Effector CD4-positive, alpha-beta T cell (primary cell): Measurements from ENCODE around the gene ACACB.
A peak's percentile ranks its signal among the peaks of the same experiment; 100 is the strongest.

Experiments used
- DNase-seq: peaks from one replicate; pipeline ENCODE4 v3.0.0-alpha.2; 2020
- total RNA-seq: gene quantifications from one replicate; lab custom pipeline; 2026; lab: John Stamatoyannopoulos, UW

ACACB gene
- 41.7 reads per million, percentile 64 among the genes with 10 or more reads in this experiment for total RNA-seq

DNA sequence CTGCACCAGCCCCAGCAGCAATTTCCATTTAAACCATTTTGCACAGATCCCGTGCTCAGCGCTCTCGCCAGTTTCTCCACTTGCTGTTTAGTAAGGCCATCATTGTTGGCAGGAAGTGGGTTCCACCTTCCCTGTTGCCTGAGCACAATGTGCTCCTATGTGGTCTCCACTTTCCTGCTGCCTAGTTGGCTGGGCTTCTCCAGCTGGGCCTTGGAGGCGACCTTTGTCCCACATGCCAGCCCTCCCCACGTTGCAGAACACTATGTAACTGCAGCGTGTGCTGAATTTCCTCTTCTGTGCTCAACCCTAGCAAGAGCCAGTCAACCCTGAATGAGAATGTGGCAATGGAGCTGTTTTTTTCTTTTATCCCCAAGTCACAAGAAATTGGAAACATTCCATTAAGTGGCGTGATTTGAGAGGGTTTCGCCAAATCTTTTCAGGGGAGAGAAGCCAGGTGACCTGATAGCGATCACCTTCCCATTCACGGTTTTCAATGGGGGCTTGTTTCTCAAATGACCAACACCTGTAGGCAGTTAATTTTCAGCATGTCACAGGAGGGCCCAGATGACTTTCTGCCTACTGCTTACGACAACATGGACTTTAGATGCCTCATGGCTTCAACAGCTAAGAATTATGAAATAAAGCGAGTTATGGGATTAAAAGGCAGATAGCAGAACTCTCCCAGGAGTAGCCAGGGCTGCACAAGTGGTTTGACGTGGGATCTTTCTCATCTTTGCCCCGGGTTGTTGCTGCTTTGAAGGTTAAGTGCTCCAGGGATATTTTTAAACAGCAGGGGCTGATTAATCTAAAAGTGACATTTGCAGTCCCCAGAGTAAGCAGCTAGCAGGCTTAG lies at the start of gene ACACB:
Gene ACACB, plus strand, starts transcription at position 830 of the 853 bp plus-strand sequence. CDS start 22,819 bp downstream, outside the sequence.
- no peak for DNase-seq

DNA sequence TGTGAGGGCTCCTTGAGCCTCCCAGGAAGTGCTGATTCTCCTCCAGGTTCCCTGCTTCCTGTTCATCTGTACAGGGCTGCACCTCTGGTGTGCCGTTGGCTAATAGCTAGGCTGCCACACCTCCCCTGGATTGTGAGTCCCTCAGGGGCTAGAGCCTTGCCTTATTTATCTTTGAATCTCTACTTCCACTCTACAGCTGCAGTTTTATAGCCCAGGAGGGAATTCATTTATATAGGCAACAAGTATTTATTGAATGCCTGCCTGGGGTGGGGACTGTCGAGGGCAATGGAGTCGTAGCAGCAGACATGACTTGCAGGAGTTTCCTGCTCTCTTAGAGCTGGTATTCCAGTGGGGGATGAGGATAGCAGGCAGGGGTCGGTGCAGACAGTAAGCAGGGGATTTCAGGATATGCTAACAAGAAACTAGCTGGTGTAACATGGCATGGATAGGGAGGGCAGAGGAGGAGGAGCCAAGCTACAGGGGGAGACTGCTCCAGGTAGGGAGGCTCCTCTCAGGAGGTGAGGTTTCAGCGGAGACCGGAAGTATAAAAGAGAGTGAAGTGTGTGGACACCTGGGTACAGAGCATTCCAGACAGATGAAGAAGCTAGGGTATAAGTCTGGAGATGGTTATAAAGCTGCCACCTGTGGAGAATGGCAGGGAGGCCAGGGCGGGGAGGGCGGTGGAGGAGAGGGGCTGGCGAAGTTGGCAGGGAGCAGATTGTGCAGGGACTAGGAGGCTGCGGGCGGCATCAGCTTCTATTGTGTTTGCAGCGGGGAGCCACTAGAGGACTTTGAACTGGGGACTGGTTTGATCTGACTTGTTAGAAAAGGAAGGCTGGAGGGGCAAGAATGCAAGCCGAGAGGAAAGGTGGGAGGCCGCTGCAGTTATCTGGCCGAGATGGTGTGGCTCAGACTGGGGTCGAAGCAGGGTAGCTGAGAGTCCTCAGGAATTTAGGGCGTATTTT lies 46.8 kb upstream of the ACACB start:
- DNase-seq, result no peak

DNA sequence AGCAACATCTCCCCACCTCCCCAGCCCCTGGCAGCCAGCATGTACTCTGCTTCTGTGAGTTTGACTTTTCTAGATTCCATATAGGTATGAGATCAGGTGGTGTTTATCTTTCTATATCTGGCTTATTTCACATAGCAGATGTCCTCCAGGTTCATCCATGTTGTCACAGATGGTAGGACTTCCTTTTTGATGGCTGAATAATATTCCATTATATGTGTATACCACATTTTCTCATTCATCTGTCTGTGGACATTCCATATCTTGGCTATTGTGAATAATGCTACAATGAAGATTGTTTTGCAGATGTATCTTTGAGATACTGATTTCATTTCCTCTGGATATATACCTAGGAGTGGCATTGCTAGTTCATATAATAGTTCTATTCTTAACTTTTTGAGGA lies 41.5 kb upstream of the ACACB start:
- no peak for DNase-seq

DNA sequence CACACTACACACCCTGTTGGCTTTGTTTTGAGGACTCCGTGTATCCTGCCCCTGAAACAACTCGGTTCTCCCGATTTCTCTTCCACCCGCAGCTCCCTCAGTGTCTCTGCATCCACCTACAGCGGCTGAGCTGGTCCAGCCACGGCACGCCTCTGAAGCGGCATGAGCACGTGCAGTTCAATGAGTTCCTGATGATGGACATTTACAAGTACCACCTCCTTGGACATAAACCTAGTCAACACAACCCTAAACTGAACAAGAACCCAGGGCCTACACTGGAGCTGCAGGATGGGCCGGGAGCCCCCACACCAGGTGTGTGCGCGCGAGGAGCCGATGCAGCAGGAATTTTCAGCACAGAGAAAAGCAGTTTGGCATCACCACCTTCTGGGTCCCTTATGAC lies 33.6 kb upstream of the ACACB start:
- no peak for DNase-seq

DNA sequence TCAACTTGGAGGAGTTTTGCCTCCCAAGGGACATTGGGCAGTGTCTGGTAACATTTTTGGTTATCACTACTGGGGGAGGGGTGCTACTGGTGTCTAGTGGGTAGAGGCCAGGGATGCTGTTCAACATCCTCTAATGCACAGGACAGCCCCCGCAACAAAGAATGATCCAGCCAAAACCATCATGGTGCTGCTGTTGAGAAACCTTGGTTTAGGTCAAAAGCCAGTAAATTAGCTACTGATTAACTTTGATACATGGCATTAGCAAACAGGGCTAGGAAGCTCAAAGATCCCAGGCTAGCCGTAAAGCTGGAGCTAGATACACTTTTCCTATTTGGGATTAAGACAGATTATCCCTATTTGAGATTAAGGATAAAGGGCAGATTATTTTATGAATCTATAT lies 32.0 kb upstream of the ACACB start:
- DNase-seq, result no peak

DNA sequence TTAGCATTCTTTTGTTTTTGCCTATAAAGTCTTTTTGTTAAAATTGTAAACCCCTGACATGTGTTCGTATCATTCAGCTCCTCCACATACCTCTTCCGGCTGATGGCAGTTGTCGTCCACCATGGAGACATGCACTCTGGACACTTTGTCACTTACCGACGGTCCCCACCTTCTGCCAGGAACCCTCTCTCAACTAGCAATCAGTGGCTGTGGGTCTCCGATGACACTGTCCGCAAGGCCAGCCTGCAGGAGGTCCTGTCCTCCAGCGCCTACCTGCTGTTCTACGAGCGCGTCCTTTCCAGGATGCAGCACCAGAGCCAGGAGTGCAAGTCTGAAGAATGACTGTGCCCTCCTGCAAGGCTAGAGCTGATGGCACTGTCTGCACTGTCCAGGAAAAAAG lies 30.8 kb upstream of the ACACB start:
- DNase-seq, result no peak

DNA sequence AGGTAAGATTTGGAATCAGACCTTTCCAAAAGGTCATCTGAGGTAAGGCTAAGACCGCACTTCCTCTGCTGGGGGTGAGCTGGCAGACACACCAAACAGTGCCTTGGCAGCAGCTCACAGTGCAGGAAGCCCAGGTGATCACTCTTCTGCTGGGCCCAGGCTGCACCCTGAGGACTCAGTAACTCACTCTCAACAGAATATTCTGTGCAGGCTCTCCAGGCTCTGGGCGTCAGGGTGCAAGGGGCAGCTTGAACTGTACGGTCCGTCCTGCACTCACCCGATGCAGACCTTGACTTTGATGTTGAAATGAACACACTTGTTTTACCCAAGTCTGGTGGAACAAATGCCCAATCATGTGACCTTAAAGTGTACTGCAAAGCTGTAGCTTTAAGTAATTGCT lies 29.1 kb upstream of the ACACB start:
- no peak for DNase-seq

DNA sequence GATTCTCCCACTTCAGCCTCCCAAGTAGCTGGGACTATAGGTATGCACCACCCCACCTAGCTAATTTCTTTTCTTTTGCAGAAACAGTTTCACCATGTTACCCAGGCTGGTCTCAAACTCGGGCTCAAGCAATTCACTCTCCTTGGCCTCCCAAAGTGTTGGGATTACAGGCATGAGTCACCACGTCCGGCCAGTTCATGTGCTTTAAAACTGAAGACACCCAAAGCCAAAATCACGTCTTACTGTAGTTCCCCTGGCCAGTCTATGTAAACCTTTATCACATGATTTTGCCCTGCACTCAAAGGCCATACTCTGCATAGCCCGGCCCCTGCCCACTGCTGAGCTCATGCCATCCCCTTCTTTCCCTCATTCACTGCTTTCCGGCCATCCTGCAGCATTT lies 27.6 kb upstream of the ACACB start:
- no peak for DNase-seq

DNA sequence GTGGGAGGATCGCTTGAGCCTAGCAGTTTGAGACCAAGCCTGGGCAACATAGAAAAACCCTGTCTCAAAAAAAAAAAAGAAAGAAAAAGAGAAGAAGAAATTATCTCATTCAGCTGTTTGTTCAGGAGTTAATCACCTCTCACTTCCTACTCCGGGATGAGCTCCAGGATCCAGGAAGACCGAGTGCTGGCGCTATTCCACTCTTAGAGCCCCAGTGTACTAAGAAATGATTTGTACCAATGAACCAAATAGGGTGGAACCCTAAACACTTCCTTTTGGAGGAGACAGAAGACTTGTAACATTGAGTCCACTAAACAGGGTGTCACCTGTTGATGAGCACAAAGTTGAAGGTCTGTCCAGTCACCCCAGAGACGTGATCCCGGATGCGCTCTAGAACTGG lies 26.7 kb upstream of the ACACB start:
- no peak for DNase-seq

DNA sequence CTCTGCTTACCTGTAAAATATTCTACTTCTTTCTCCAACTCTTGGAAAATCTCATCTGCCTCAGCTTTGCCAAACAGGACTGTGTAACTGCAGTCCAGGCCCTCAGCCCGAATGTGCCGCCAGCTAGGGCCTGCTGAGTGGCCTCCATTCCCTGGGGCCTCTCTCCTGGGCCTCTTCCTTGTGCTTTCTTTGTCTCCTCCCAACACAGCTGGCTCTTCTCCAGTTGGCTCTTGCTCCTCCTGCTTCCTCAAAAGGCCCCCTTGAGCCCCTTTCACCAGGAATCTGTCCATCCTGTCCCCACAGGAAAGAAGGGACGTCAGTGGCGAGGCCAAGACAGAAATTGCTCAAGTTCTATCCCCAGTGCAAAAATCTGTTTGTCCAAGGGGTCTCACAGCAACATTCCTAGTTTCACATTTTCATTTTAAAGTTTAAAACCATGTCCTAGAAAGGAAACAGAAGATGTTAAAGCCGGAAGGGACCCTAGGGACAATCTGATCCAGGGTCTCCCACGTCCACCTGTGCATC lies 23.8 kb upstream of the ACACB start:
- no peak for DNase-seq

DNA sequence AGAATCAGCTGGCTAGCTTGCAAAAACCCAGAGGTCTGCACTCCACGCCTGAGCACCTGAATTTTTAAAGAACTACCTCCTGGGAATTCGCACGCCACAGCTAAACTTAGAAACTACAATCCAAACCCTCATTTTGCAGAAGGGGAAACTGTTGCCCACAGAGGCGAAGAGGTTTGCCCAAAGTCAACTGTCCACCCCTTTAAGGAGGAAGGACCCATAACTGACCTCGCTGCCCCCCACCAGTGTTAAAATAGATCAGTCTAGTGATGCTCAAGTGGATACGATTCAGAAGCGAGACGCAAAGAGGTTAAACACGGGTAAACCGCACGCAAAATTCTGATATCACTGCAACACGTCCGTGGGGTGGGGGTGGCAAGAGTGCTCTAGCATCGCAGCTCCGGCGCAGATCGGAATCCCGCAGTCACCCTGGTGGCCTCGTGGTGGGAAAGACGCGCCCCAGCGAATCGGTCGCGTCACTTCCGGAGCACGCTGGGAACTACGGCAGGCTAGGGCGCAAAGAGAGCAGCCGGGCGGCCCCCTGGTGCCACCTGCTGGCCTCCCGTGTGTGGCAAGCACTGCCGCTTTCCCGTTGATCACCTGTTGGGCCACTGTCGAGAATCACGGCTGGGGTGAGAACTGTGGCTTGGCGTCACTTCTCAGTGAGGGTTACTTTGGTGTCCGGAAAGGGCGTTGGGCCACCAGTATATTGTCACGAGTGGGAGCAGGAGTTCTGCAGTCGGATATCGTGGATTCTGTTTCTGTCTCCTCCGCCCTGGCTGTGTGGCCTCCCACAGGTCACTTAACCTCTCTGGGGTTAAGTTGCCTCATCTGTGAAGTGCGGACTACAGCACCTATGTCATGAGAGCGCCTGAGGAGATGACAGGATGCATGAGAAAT lies 23.1 kb upstream of the ACACB start, which contains the start of gene ALKBH2:
Gene ALKBH2, minus strand, starts transcription at position 451 of the 897 bp plus-strand sequence. CDS start 686 bp downstream, outside the sequence.
- DNase-seq, result peak; percentile 93

DNA sequence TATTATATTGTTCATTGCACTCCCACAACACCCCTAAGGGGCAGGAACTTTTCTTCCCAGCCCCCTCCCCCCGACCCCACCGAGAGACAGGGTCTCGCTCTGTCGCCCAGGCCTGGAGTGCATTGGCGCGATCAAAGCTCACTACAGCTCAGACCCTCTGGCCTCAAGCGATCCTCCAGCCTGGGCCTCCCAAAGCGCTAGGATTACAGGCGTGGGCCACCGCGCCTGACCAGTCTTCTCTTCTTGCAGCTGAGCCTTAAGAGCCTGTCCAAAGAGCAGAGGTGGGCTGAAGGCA lies 19.3 kb upstream of the ACACB start:
- no peak for DNase-seq

DNA sequence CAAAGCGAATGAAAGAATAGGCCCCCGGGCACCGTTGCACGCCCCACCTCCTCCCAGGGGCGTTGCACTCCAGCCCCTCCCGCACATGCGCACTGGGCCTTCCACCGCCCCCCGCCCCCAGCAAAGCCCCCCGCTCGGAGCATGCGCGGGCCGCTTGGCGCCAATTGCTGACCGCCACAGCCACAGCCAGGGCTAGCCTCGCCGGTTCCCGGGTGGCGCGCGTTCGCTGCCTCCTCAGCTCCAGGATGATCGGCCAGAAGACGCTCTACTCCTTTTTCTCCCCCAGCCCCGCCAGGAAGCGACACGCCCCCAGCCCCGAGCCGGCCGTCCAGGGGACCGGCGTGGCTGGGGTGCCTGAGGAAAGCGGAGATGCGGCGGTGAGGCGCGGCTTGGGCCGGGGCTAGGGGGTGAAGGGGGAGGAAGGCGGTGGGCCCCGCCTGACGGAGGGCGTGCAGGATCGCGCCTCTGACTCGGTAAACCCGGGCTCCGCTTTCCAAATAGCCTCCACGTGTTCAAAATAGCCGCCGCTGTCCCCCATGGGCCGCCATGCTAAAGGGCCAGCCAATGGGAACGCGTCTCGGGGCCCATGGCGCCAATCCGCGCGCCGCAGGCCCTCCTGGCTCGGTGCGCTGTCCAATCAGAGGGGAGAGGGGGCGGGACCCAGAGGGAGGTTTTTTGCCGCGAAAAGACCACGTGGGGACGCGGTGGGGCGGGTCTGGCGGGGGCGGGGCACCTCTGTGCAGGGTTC lies 18.8 kb upstream of the ACACB start, which contains the start of gene UNG:
Gene UNG, plus strand, starts transcription at position 163 of the 748 bp plus-strand sequence. Its CDS starts 83 bp downstream, at position 246.
- DNase-seq, result peak; percentile 97

DNA sequence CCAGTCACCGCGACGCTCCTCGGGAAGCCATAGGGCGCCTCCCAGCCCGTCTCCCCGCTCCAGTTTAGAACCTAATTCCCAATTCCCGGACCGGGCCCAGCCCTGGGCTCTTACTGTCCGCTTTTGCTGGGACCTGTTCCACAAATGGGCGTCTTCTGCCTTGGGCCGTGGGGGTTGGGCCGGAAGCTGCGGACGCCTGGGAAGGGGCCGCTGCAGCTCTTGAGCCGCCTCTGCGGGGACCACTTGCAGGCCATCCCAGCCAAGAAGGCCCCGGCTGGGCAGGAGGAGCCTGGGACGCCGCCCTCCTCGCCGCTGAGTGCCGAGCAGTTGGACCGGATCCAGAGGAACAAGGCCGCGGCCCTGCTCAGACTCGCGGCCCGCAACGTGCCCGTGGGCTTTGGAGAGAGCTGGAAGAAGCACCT lies 18.2 kb upstream of the ACACB start:
- peak; percentile 38 for DNase-seq

DNA sequence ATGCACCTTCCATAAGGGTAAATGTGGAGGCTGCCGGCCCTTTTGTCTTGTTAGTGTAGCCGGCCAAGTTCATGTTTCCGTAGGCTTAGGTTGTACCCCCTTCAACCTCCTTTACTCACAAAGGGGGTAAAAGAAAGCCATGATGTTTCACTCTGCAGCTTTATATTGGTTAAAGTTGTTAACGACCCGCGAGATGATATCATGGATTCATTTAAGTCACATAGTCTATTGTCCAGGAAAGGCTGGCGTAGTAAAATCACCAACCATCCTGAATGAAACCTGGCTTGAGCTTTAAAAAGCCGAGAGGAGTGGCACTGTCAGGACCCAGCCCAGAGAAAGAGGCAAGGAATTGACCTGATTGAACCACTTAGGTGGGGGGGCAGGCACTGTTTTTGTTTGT lies 17.7 kb upstream of the ACACB start:
- DNase-seq, result no peak

DNA sequence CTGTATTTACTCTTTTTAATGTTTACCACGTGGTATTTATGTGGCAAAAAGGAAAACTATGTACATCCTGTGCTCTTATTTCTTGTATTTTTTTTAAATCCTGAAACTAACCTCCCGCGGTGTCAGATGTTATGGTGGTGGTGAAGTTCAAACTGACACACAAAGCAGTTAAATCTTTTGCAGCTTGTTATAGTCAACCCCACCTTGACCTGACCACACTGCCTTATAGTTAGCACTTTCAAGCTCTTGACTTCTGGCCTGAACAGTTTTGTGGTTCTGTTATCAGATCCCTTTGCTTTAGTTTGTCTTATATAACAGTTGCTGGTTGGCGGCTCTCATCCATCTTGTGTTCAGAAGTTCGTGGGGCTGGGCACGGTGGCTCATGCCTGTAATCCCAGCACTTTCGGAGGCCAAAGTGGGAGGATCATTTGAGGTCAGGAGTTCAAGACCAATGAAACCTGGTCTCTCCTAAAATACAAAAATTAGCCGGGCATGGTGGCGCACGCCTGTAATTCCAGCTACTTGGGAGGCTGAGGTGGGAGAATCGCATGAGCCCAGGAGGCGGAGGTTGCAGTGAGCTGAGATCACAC lies 16.9 kb upstream of the ACACB start:
- DNase-seq, result no peak

DNA sequence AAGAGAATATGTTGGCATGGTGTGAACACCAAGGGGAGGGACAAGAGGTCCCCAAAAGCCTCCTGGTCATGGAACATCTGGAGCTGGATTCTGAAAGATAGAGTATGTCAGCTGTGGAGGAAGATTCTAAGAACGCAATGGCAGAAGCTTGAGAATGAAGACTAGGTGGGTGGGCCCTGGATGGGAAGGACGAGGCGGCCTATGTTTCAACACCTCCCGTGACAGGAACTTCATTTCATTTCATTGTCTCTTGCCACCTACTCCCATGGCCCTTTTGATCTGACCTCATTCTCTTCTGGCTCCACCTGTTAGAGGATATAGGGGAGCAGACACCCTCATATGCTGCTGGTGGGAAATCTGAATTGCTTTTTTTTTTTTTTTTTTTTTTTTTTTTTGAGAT lies 15.6 kb upstream of the ACACB start:
- no peak for DNase-seq

DNA sequence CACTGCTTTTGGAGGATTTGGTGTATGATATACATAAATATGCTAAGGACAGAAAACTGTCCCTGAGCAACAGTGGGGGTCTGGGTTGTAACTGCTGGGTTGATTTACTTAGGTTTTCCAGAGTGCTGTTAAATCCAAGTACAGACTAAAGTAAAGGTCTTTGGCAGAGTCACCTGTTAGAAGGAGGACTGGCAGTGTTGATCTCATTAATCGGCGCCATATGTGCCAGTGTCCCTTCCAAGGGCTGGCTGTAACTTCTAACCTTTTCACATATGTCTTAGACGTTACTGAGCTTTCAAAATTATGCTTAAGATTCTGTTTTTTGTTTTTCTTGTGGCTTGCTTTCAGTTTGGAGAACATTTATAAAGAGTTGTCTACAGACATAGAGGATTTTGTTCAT lies 13.9 kb upstream of the ACACB start:
- DNase-seq, result no peak

DNA sequence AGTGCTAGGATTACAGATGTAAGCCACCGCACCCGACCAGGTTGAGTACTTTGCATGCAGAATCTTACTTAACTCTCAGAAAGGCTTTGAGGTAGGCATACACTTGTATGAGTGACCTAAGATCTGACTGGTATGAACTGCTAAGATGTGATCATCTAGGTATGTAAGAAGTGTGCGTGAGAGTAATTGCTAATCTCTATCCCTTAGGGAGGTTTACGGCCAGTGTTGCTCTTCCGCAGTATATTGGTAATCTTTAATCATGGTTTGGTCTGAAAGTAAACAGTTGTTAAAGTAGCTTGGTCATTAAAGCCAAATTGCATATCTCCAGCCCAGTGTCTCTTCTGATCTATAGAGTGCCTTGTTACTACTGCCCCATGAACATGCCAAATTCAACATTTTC lies 11.2 kb upstream of the ACACB start:
- DNase-seq, result no peak

DNA sequence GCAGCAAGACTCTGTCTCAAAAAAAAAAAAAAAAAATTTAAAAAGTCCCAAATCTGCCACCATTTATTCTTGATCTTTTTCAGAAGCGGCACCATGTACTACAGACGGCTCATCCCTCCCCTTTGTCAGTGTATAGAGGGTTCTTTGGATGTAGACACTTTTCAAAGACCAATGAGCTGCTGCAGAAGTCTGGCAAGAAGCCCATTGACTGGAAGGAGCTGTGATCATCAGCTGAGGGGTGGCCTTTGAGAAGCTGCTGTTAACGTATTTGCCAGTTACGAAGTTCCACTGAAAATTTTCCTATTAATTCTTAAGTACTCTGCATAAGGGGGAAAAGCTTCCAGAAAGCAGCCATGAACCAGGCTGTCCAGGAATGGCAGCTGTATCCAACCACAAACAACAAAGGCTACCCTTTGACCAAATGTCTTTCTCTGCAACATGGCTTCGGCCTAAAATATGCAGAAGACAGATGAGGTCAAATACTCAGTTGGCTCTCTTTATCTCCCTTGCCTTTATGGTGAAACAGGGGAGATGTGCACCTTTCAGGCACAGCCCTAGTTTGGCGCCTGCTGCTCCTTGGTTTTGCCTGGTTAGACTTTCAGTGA lies 6.5 kb upstream of the ACACB start:
- no peak for DNase-seq
